ENCODE results near the gene ERC1. TPM values are rescaled to one million over a fixed set of nuclear protein-coding genes. Genes with fewer than 3 reads are reported as not detected.
A peak's percentile ranks its signal among the peaks of the same experiment; 100 is the strongest.

ERC1 gene
- total and polyA plus RNA-seq, 2 donors from 2014 or later = 5.1 to 68.3 TPM

DNA sequence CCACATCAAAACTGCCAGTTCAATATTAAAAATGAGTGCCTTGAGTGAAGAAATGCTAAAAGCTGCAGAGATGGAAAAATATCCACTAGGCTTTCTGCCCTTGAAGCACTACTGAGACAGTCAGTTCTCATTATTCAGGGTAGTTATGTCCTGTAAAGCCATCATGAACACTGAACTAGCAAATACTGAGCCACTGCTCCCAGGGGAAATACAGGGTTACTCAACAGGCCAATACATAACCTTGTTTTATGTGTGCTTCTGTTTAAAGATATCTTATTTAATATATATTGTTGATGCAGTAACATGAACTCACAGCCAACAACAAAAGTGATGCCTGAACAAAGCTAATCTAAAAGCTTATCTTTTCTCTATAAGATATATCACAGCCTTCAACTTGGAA, 44.8 kb upstream of the ERC1 start:
- no peaks in the 10 kb centered on the region for H3K27me3 ChIP-seq (ENCODE audit: control insufficient read depth, insufficient read depth, low read length)
- FAIRE-seq (no peak), DNase-seq (no peak)
- no peaks in the 10 kb centered on the region for H3K9me3 ChIP-seq (ENCODE audit: control insufficient read depth in 2 of 3, insufficient read depth in 1 of 3, low read length in 3 of 3)
- H3K36me3 ChIP-seq (ENCODE audit: control insufficient read depth in 2 of 3, insufficient read depth in 3 of 3, low read length in 3 of 3) = no peaks in the 10 kb centered on the region
- H3K4me3 ChIP-seq (ENCODE audit: low read length in 3 of 3) = no peak overlapping the region
- H3K9ac ChIP-seq (ENCODE audit: low read length in 3 of 3) = no peak overlapping the region
- intact Hi-C loops (cut with DNase I) = no loop called here
- H3K27ac ChIP-seq (ENCODE audit: low read depth in 2 of 2, low read length in 2 of 2) = no peak overlapping the region
- H3K4me1 ChIP-seq (ENCODE audit: control insufficient read depth in 2 of 3, insufficient read depth in 2 of 3, low read depth in 1 of 3, low read length in 3 of 3) = peaks cover 0 to 2% (median 0%) of the 10 kb centered on the region in 3 donors
- TF ChIP-seq, protein P1, sequence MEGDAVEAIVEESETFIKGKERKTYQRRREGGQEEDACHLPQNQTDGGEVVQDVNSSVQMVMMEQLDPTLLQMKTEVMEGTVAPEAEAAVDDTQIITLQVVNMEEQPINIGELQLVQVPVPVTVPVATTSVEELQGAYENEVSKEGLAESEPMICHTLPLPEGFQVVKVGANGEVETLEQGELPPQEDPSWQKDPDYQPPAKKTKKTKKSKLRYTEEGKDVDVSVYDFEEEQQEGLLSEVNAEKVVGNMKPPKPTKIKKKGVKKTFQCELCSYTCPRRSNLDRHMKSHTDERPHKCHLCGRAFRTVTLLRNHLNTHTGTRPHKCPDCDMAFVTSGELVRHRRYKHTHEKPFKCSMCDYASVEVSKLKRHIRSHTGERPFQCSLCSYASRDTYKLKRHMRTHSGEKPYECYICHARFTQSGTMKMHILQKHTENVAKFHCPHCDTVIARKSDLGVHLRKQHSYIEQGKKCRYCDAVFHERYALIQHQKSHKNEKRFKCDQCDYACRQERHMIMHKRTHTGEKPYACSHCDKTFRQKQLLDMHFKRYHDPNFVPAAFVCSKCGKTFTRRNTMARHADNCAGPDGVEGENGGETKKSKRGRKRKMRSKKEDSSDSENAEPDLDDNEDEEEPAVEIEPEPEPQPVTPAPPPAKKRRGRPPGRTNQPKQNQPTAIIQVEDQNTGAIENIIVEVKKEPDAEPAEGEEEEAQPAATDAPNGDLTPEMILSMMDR (IDR thresholded peaks at IDR 0.05; ENCODE audit: borderline replicate concordance, extremely low read depth, insufficient read depth) = no peak

DNA sequence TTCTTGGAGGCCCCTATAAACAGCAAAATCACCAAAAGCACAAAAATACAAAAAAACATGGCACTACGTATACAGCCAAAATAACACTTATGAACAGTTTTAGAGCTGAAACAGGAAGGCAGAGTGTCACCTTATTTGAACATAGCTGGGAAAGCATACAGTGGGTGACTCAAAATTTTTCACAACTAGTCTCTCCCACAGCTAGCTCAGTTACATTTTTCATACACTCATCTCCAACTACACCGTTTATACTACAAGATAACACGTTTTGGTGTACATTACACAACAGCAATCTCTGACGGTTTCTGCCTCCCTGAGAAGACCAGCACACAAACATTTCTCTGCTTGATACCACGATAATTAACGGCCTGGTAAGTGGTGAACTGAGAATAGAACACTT, 44.4 kb upstream of the ERC1 start:
- no peak for FAIRE-seq
- intact Hi-C loops (cut with DNase I) = no loop called here
- Histone ChIP-seq H3K4me3 (ENCODE audit: low read length in 3 of 3) (no peak overlapping the region), H3K4me1 (ENCODE audit: control insufficient read depth in 2 of 3, insufficient read depth in 2 of 3, low read depth in 1 of 3, low read length in 3 of 3) (peaks cover 0 to 2% (median 0%) of the 10 kb centered on the region in 3 donors), H3K36me3 (ENCODE audit: control insufficient read depth in 2 of 3, insufficient read depth in 3 of 3, low read length in 3 of 3) (no peaks in the 10 kb centered on the region), H3K27me3 (ENCODE audit: control insufficient read depth, insufficient read depth, low read length) (no peaks in the 10 kb centered on the region), H3K27ac (ENCODE audit: low read depth in 2 of 2, low read length in 2 of 2) (no peak overlapping the region), H3K9me3 (ENCODE audit: control insufficient read depth in 2 of 3, insufficient read depth in 1 of 3, low read length in 3 of 3) (no peaks in the 10 kb centered on the region), H3K9ac (ENCODE audit: low read length in 3 of 3) (no peak overlapping the region)
- no peak for DNase-seq
- TF ChIP-seq, protein P1 (IDR thresholded peaks at IDR 0.05; ENCODE audit: borderline replicate concordance, extremely low read depth, insufficient read depth) = no peak

DNA sequence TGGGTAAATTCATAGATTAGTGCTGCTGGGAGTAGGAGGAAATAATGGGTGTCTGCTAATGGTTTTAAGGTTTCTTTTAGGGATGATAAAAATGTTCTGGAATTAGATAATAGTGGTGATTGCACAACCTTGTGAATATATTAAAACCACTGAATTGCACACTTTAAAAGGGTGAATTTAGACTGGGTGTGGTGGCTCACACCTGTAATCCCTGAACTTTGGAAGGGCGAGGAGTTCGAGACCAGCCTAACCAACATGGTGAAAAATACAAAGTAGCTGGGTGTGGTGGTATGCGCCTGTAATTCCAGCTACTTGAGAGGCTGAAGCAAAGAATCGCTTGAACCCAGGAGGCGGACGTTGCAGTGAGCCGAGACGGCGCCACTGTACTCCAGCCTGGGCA, 42.8 kb upstream of the ERC1 start:
- no peak for FAIRE-seq
- Histone ChIP-seq H3K4me1 (ENCODE audit: control insufficient read depth in 2 of 3, insufficient read depth in 2 of 3, low read depth in 1 of 3, low read length in 3 of 3) (peaks cover 0 to 2% (median 0%) of the 10 kb centered on the region in 3 donors), H3K36me3 (ENCODE audit: control insufficient read depth in 2 of 3, insufficient read depth in 3 of 3, low read length in 3 of 3) (no peaks in the 10 kb centered on the region), H3K27me3 (ENCODE audit: control insufficient read depth, insufficient read depth, low read length) (no peaks in the 10 kb centered on the region), H3K9me3 (ENCODE audit: control insufficient read depth in 2 of 3, insufficient read depth in 1 of 3, low read length in 3 of 3) (no peaks in the 10 kb centered on the region), H3K27ac (ENCODE audit: low read depth in 2 of 2, low read length in 2 of 2) (no peak overlapping the region), H3K4me3 (ENCODE audit: low read length in 3 of 3) (peak overlapping the region; percentile 65 to 96 (median 82)), H3K9ac (ENCODE audit: low read length in 3 of 3) (no peak overlapping the region)
- TF ChIP-seq, protein P1 (IDR thresholded peaks at IDR 0.05; ENCODE audit: borderline replicate concordance, extremely low read depth, insufficient read depth) = no peak
- peak in 1 of 5 donors; percentile 45 for DNase-seq
- intact Hi-C loops (cut with DNase I) = no loop called here

Measured in kidney (tissue), 14 donors.